IMR-90 (cell line): ENCODE measurements around the gene HNF1B. TPM values are rescaled to one million over a fixed set of nuclear protein-coding genes. Genes with fewer than 3 reads are reported as not detected.

ENCODE experiments used
- ATAC-seq: fragments of 200-7000 bp; cut with Tn5 transposase; 2 replicates; pipeline ENCODE4 v1.9.1; 2020; ENCODE audit warnings: low read depth, mild to moderate bottlenecking, moderate library complexity
- BruUV-seq: library from RNA; stranded (reverse); fragments of 400-500 nt; replicated peaks from 2 replicates; lab custom pipeline; 2021; lab: Mats Ljungman, UMichigan
- CTCF ChIA-PET: fragments of 300-600 bp; formaldehyde crosslinking; extraction: SDS; loops from one replicate; lab custom pipeline; 2021; ENCODE audit warnings: antibody characterized with exemption; lab: Yijun Ruan, JAX
- POLR2A ChIA-PET: fragments of 300-600 bp; sonication (Branson Sonifier 250); formaldehyde crosslinking; loops from one replicate; lab custom pipeline; 2022; ENCODE audit warnings: antibody characterized with exemption; ENCODE audit not compliant: unreplicated experiment; lab: Charles Lee
- DNase-seq: peaks from one replicate; pipeline ENCODE4 v3.0.0; 2013
- H2AFZ ChIP-seq: replicated peaks from 2 replicates; pipeline ENCODE3; 2013; ENCODE audit warnings: low read length, mild to moderate bottlenecking; ENCODE audit not compliant: poor library complexity
- H2AK5ac ChIP-seq: 2 replicates; pipeline ENCODE4 v1.6.1; 2013; ENCODE audit warnings: low read depth, low read length, inconsistent platforms
- H2AK9ac ChIP-seq: replicated peaks from 2 replicates; pipeline ENCODE3; 2013; ENCODE audit warnings: mild to moderate bottlenecking, low read depth, low read length, moderate library complexity; ENCODE audit not compliant: poor library complexity
- H2BK120ac ChIP-seq: 2 replicates; pipeline ENCODE4 v1.6.1; 2013; ENCODE audit warnings: low read depth, low read length, inconsistent platforms
- H2BK15ac ChIP-seq: 3 replicates; pipeline ENCODE4 v1.6.1; 2013; ENCODE audit warnings: low read depth, low read length, inconsistent platforms
- H2BK20ac ChIP-seq: 2 replicates; pipeline ENCODE4 v1.6.1; 2013; ENCODE audit warnings: low read depth, mild to moderate bottlenecking, inconsistent platforms, low read length, moderate library complexity
- H2BK5ac ChIP-seq: 2 replicates; pipeline ENCODE4 v1.6.1; 2013; ENCODE audit warnings: mild to moderate bottlenecking, low read depth, low read length, inconsistent platforms; ENCODE audit not compliant: poor library complexity, severe bottlenecking
- H3K14ac ChIP-seq: replicated peaks from 2 replicates; pipeline ENCODE4 v1.6.1; 2013; ENCODE audit warnings: low read depth, low read length, inconsistent platforms
- H3K18ac ChIP-seq: 2 replicates; pipeline ENCODE4 v1.6.1; 2013; ENCODE audit warnings: low read depth, low read length, control low read depth
- H3K23ac ChIP-seq: 2 replicates; pipeline ENCODE4 v1.6.1; 2013; ENCODE audit warnings: low read depth, low read length, inconsistent platforms
- H3K27ac ChIP-seq: 2 replicates; pipeline ENCODE4 v1.5.1; 2013; ENCODE audit warnings: mild to moderate bottlenecking, control low read depth, low read length; ENCODE audit not compliant: insufficient read depth
- H3K27me3 ChIP-seq: 2 replicates; pipeline ENCODE4 v1.6.1; 2013; ENCODE audit warnings: low read length; ENCODE audit not compliant: control insufficient read depth, insufficient read depth
- H3K36me3 ChIP-seq: 2 replicates; pipeline ENCODE4 v1.6.1; 2013; ENCODE audit warnings: low read length, mixed read lengths; ENCODE audit not compliant: control insufficient read depth, insufficient read depth
- H3K4ac ChIP-seq: 2 replicates; pipeline ENCODE4 v1.6.1; 2013; ENCODE audit warnings: low read depth, low read length, inconsistent platforms
- H3K4me1 ChIP-seq: 2 replicates; pipeline ENCODE4 v1.6.1; 2013; ENCODE audit warnings: low read length, mixed read lengths; ENCODE audit not compliant: control insufficient read depth, insufficient read depth
- H3K4me2 ChIP-seq: 2 replicates; pipeline ENCODE4 v1.6.1; 2013; ENCODE audit warnings: low read depth, mild to moderate bottlenecking, control low read depth, low read length, moderate library complexity
- H3K4me3 ChIP-seq: 2 replicates; pipeline ENCODE4 v1.5.1; 2013; ENCODE audit warnings: low read depth, mild to moderate bottlenecking, control low read depth, low read length, moderate library complexity; ENCODE audit not compliant: insufficient read depth
- H3K56ac ChIP-seq: 2 replicates; pipeline ENCODE4 v1.6.1; 2013; ENCODE audit warnings: low read length, inconsistent platforms; ENCODE audit not compliant: insufficient read depth; ENCODE audit errors: extremely low read depth
- H3K79me1 ChIP-seq, 2 experiments: 2 replicates each; pipeline ENCODE4 v1.6.1; 2013; ENCODE audit warnings: low read length in 2 of 2, inconsistent platforms in 1 of 2, low read depth in 1 of 2
- H3K9ac ChIP-seq: 2 replicates; pipeline ENCODE4 v1.6.1; 2013; ENCODE audit warnings: low read depth, low read length, control low read depth
- H3K9me1 ChIP-seq: 2 replicates; pipeline ENCODE4 v1.6.1; 2013; ENCODE audit warnings: low read length, inconsistent platforms; ENCODE audit not compliant: insufficient read depth
- H3K9me3 ChIP-seq: 2 replicates; pipeline ENCODE4 v1.6.1; 2013; ENCODE audit warnings: low read length; ENCODE audit not compliant: control insufficient read depth, insufficient read depth
- H4K20me1 ChIP-seq: 2 replicates; pipeline ENCODE4 v1.6.1; 2013; ENCODE audit warnings: low read length, inconsistent platforms; ENCODE audit not compliant: insufficient read depth
- H4K5ac ChIP-seq: 2 replicates; pipeline ENCODE4 v1.6.1; 2013; ENCODE audit warnings: mild to moderate bottlenecking, low read depth, low read length, control low read depth
- H4K8ac ChIP-seq, 2 experiments: 2 replicates each; pipeline ENCODE4 v1.6.1; 2013; ENCODE audit warnings: low read depth in 2 of 2, low read length in 2 of 2, control low read depth in 1 of 2, inconsistent platforms in 1 of 2
- H4K91ac ChIP-seq: 2 replicates; pipeline ENCODE4 v1.6.1; 2013; ENCODE audit warnings: low read depth, low read length, inconsistent platforms; ENCODE audit not compliant: insufficient read depth
- BHLHE40 ChIP-seq: fragments of 150-350 bp; IDR thresholded peaks from 2 replicates; pipeline ENCODE4 v1.6.1; 2016; ENCODE audit warnings: mild to moderate bottlenecking, low read depth, low read length
- CEBPB ChIP-seq: IDR thresholded peaks from 2 replicates; pipeline ENCODE4 v1.6.1; 2012; ENCODE audit warnings: low read depth, low read length, improper control_type of control experiment
- CHD1 ChIP-seq: IDR thresholded peaks from 2 replicates; pipeline ENCODE4 v1.6.1; 2012; ENCODE audit warnings: low read depth, low read length, improper control_type of control experiment
- FOS ChIP-seq: fragments of 150-350 bp; IDR thresholded peaks from 2 replicates; pipeline ENCODE4 v1.6.1; 2016; ENCODE audit warnings: low read depth, low read length
- MAFK ChIP-seq: IDR thresholded peaks from 2 replicates; pipeline ENCODE4 v1.6.1; 2012; ENCODE audit warnings: low read depth, low read length, improper control_type of control experiment
- MAZ ChIP-seq: IDR thresholded peaks from 2 replicates; pipeline ENCODE4 v1.6.1; 2012; ENCODE audit warnings: low read depth, mild to moderate bottlenecking, low read length, improper control_type of control experiment, moderate library complexity, borderline replicate concordance
- NFE2L2 ChIP-seq: fragments of 150-350 bp; IDR thresholded peaks from 2 replicates; pipeline ENCODE4 v1.6.1; 2016; ENCODE audit warnings: low read depth, mild to moderate bottlenecking, low read length
- POLR2A ChIP-seq: IDR thresholded peaks from 2 replicates; pipeline ENCODE4 v1.6.1; 2012; ENCODE audit warnings: mild to moderate bottlenecking, low read depth, low read length
- RCOR1 ChIP-seq: IDR thresholded peaks from 2 replicates; pipeline ENCODE4 v1.6.1; 2012; ENCODE audit warnings: mild to moderate bottlenecking, low read length, improper control_type of control experiment; ENCODE audit not compliant: insufficient replicate concordance
- RFX5 ChIP-seq: IDR thresholded peaks from 2 replicates; pipeline ENCODE4 v1.8.0; 2012; ENCODE audit warnings: low read depth, mild to moderate bottlenecking, low read length, moderate library complexity
- SMC3 ChIP-seq: fragments of 150-350 bp; IDR thresholded peaks from 2 replicates; pipeline ENCODE4 v1.6.1; 2016; ENCODE audit warnings: low read depth, mild to moderate bottlenecking, antibody characterized with exemption, low read length, moderate library complexity
- WGBS, 2 experiments: methylation state at CpG; one replicate each; pipeline versions ENCODE4 v1.1.5 to v1.1.7; 2013; ENCODE audit warnings: missing lambda C conversion rate in 2 of 2; ENCODE audit not compliant: insufficient read length in 1 of 2; ENCODE audit errors: extremely low coverage in 2 of 2; 5-methylcytosine and 5-hydroxymethylcytosine counted together
- dilution Hi-C: fragments of 300-500 bp; cut with HindIII; formaldehyde crosslinking; loops from one replicate; pipeline ENCODE4 v1.14.3; 2018; ENCODE audit warnings: low sequenced_read_pairs; ENCODE audit not compliant: unreplicated experiment
- in situ Hi-C: fragments of 300-500 bp; cut with MboI; formaldehyde crosslinking; loops from 3 replicates; pipeline ENCODE4 v1.14.3; 2019; ENCODE audit warnings: low sequenced_read_pairs, inconsistent platforms, mixed read lengths
- intact Hi-C: fragments of 100-400 bp; cut with micrococcal nuclease; formaldehyde crosslinking; loops from 2 replicates; pipeline ENCODE4 v1.10.0; 2022
- polyA plus RNA-seq, 3 experiments: library from polyadenylated mRNA; depleted of rRNA; stranded (reverse); fragments of >200 nt; gene quantifications; 2 replicates each; pipeline ENCODE4 v1.2.3, GENCODE V29; 2012; ENCODE audit warnings: low replicate concordance in 1 of 3
- total RNA-seq: library from RNA; depleted of rRNA; stranded (reverse); fragments of >200 nt; gene quantifications from 2 replicates; pipeline ENCODE4 v1.2.3, GENCODE V29; 2012
- TF ChIP-seq, protein P1 (sequence below): conservative IDR thresholded peaks from 2 replicates; pipeline ENCODE4 v1.5.1; 2012; ENCODE audit warnings: mild to moderate bottlenecking, low read depth, low read length, improper control_type of control experiment
- TF ChIP-seq, protein P2 (sequence below): fragments of 150-350 bp; IDR thresholded peaks from 2 replicates; pipeline ENCODE4 v1.6.1; 2016; ENCODE audit warnings: low read depth, mild to moderate bottlenecking, low read length, moderate library complexity, borderline replicate concordance

Gene HNF1B
- total and polyA plus RNA-seq, 2 of the 4 experiments (the other 2 are of a cell fraction): not detected

DNA sequence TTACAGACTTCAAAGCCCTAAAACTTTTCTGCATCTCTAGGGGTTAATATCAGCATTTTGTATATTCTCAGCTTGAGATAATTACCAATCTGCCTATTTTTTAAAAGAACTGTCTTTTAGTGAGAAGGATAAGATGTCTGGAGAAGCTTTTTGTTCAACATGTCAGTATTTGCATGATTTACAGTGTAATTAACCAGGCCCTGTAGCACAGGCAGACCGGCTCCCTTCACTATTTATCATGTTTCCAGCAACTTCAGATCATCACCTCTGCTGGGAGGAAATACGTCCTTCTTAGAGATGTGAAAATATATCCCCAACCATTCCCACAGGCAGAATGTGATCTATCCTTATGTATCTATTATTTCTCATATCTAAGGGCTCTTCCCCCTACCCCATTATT is 93.0 kb downstream of the HNF1B start:
- ChIA-PET POLR2A (no interaction called here), CTCF (no interaction called here)
- Histone ChIP-seq H3K4me2 (no peak overlapping the region), H4K91ac (no peak overlapping the region), H2BK20ac (no peak overlapping the region), H2AFZ (no peak overlapping the region), H2AK5ac (no peak overlapping the region), H2BK5ac (no peak overlapping the region), H3K4me3 (no peak overlapping the region), H3K23ac (no peak overlapping the region), H4K5ac (no peak overlapping the region), H3K9me1 (no peaks in the 10 kb centered on the region; the same call in 1 of the 2 replicates), H3K9me3 (no peaks in the 10 kb centered on the region), H3K27me3 (no peaks in the 10 kb centered on the region), H3K36me3 (no peaks in the 10 kb centered on the region), H3K27ac (no peak overlapping the region), H3K14ac (no peak overlapping the region), H3K18ac (no peak overlapping the region), H3K9ac (no peak overlapping the region), H3K56ac (no peak overlapping the region), H4K20me1 (no peaks in the 10 kb centered on the region), H2AK9ac (no peak overlapping the region), H2BK15ac (no peak overlapping the region), H3K79me1 (0 out of 4 replicates have a peak, but pooled peaks cover 0 to 5% of the 10 kb centered on the region in 2 experiments), H3K4me1 (peaks cover 9% of the 10 kb centered on the region; the same call in 1 of the 2 replicates), H4K8ac (no peak overlapping the region), H2BK120ac (no peak overlapping the region), H3K4ac (no peak overlapping the region)
- WGBS, 2 experiments: no CpG with 5 or more reads among the region's 2 CpGs
- no peak for ATAC-seq
- TF ChIP-seq SMC3 (no peak), BHLHE40 (no peak), CEBPB (no peak), MAFK (no peak), RFX5 (no peak), MAZ (no peak), CHD1 (no peak), FOS (no peak), RCOR1 (no peak), NFE2L2 (no peak), POLR2A (no peak)
- TF ChIP-seq, protein P1, sequence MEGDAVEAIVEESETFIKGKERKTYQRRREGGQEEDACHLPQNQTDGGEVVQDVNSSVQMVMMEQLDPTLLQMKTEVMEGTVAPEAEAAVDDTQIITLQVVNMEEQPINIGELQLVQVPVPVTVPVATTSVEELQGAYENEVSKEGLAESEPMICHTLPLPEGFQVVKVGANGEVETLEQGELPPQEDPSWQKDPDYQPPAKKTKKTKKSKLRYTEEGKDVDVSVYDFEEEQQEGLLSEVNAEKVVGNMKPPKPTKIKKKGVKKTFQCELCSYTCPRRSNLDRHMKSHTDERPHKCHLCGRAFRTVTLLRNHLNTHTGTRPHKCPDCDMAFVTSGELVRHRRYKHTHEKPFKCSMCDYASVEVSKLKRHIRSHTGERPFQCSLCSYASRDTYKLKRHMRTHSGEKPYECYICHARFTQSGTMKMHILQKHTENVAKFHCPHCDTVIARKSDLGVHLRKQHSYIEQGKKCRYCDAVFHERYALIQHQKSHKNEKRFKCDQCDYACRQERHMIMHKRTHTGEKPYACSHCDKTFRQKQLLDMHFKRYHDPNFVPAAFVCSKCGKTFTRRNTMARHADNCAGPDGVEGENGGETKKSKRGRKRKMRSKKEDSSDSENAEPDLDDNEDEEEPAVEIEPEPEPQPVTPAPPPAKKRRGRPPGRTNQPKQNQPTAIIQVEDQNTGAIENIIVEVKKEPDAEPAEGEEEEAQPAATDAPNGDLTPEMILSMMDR: no peak
- TF ChIP-seq, protein P2, sequence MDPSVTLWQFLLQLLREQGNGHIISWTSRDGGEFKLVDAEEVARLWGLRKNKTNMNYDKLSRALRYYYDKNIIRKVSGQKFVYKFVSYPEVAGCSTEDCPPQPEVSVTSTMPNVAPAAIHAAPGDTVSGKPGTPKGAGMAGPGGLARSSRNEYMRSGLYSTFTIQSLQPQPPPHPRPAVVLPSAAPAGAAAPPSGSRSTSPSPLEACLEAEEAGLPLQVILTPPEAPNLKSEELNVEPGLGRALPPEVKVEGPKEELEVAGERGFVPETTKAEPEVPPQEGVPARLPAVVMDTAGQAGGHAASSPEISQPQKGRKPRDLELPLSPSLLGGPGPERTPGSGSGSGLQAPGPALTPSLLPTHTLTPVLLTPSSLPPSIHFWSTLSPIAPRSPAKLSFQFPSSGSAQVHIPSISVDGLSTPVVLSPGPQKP: no peak
- in situ Hi-C loops (loop anchor here (5.0 to 10.0 kb wide), 2 partner anchors 113 to 165 kb away; no protein-coding TSS in a partner anchor), intact Hi-C loops (no loop called here), dilution Hi-C loops (no loop called here)
- DNase-seq: no peak
- no TSS peak for BruUV-seq
